Measurements from ENCODE around the gene AMHR2.
A peak's percentile ranks its signal among the peaks of the same experiment; 100 is the strongest.
"Not testable (repeated sequence)": the region's sequence is repeated elsewhere in the genome, so short reads cannot be mapped to it uniquely, and the experiment has no call there.

The AMHR2 gene

GRCh38 chr12:53431187-53431586 is 7.5 kb downstream of the AMHR2 start:
- no peak overlapping the region for H3K4me3 ChIP-seq (ENCODE audit: control insufficient read depth in 1 of 7, extremely low read depth in 1 of 7, insufficient read depth in 4 of 7, low read depth in 2 of 7, low read length in 6 of 7)
- CTCF ChIA-PET: interaction anchor here (0.9 to 1.7 kb wide), 7 partner anchors 8 to 96 kb away, joined by 3 to 8 read pairs (median 4); no protein-coding TSS in a partner anchor
- 95% methylated on average over 7 of the region's 7 CpGs for WGBS (ENCODE audit: insufficient coverage)

GRCh38 chr12:53435326-53435725 is 11.7 kb downstream of the AMHR2 start:
- H3K4me3 ChIP-seq (ENCODE audit: control insufficient read depth in 1 of 7, extremely low read depth in 1 of 7, insufficient read depth in 4 of 7, low read depth in 2 of 7, low read length in 6 of 7); POLR2A ChIA-PET; DNase-seq; H3K27ac ChIP-seq (ENCODE audit: insufficient read depth in 1 of 2, low read depth in 1 of 2, low read length in 2 of 2, poor library complexity in 1 of 2, severe bottlenecking in 2 of 2); H3K4me1 ChIP-seq (ENCODE audit: control extremely low read depth in 1 of 4, control insufficient read depth in 4 of 4, insufficient read depth in 4 of 4, low read length in 3 of 4); H3K9me3 ChIP-seq (ENCODE audit: control extremely low read depth in 1 of 5, control insufficient read depth in 4 of 5, insufficient read depth in 2 of 5, low read depth in 1 of 5, low read length in 4 of 5); H3K27me3 ChIP-seq (replicated peaks in 2 of 5; ENCODE audit: control insufficient read depth in 4 of 5, insufficient read depth in 5 of 5, low read length in 4 of 5); H3K36me3 ChIP-seq (ENCODE audit: control insufficient read depth in 4 of 4, insufficient read depth in 4 of 4, low read length in 3 of 4): not testable (repeated sequence)
- WGBS (ENCODE audit: insufficient coverage): 97% methylated on average over 6 of the region's 9 CpGs
- CTCF ChIA-PET: interaction anchor here (1.2 kb wide), 1 partner anchor 83 kb away, joined by 3 read pairs; no protein-coding TSS in a partner anchor

More at GRCh38 chr12:53431187-53431586, 7.5 kb downstream of the AMHR2 start:
- DNase-seq: no peak
- no peaks in the 10 kb centered on the region for H3K36me3 ChIP-seq (ENCODE audit: control insufficient read depth in 4 of 4, insufficient read depth in 4 of 4, low read length in 3 of 4)
- no peaks in the 10 kb centered on the region for H3K27me3 ChIP-seq (replicated peaks in 2 of 5; ENCODE audit: control insufficient read depth in 4 of 5, insufficient read depth in 5 of 5, low read length in 4 of 5)
- POLR2A ChIA-PET: interaction anchor here (0.7 kb wide), 1 partner anchor 67 kb away, joined by 3 read pairs; no protein-coding TSS in a partner anchor
- no peaks in the 10 kb centered on the region for H3K4me1 ChIP-seq (ENCODE audit: control extremely low read depth in 1 of 4, control insufficient read depth in 4 of 4, insufficient read depth in 4 of 4, low read length in 3 of 4)
- H3K27ac ChIP-seq (ENCODE audit: insufficient read depth in 1 of 2, low read depth in 1 of 2, low read length in 2 of 2, poor library complexity in 1 of 2, severe bottlenecking in 2 of 2): no peak overlapping the region
- no peaks in the 10 kb centered on the region for H3K9me3 ChIP-seq (ENCODE audit: control extremely low read depth in 1 of 5, control insufficient read depth in 4 of 5, insufficient read depth in 2 of 5, low read depth in 1 of 5, low read length in 4 of 5)

DNA sequence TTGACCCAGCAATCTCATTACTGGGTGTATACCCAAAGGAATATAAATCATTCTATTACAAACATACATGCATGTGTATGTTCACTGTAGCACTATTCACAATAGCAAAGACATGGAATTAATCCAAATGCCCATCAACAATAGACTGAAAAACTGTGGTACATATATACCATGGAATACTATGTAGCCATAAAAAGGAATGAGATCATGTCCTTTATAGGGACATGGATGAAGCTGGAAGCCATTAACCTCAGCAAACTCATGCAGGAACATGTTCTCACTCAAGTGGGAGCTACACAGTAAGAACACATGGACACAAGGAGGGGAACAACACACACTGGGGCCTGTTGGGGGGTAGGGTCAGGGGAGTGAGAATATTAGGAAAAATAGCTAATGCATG is 15.9 kb downstream of the AMHR2 start:
- CTCF ChIA-PET: interaction anchor here (0.6 to 1.5 kb wide), 7 partner anchors 17 to 141 kb away, joined by 3 read pairs; no protein-coding TSS in a partner anchor
- peaks cover 4 to 24% (median 23%) of the 10 kb centered on the region in 4 experiments for H3K4me1 ChIP-seq (ENCODE audit: control extremely low read depth in 1 of 4, control insufficient read depth in 4 of 4, insufficient read depth in 4 of 4, low read length in 3 of 4)
- POLR2A ChIA-PET: interaction anchor here (0.6 kb wide), 1 partner anchor 126 kb away, joined by 7 read pairs; no protein-coding TSS in a partner anchor
- not testable (repeated sequence) for H3K4me3 ChIP-seq (ENCODE audit: control insufficient read depth in 1 of 7, extremely low read depth in 1 of 7, insufficient read depth in 4 of 7, low read depth in 2 of 7, low read length in 6 of 7); H3K27me3 ChIP-seq (replicated peaks in 2 of 5; ENCODE audit: control insufficient read depth in 4 of 5, insufficient read depth in 5 of 5, low read length in 4 of 5); DNase-seq; H3K27ac ChIP-seq (ENCODE audit: insufficient read depth in 1 of 2, low read depth in 1 of 2, low read length in 2 of 2, poor library complexity in 1 of 2, severe bottlenecking in 2 of 2); H3K36me3 ChIP-seq (ENCODE audit: control insufficient read depth in 4 of 4, insufficient read depth in 4 of 4, low read length in 3 of 4); H3K9me3 ChIP-seq (ENCODE audit: control extremely low read depth in 1 of 5, control insufficient read depth in 4 of 5, insufficient read depth in 2 of 5, low read depth in 1 of 5, low read length in 4 of 5)

DNA sequence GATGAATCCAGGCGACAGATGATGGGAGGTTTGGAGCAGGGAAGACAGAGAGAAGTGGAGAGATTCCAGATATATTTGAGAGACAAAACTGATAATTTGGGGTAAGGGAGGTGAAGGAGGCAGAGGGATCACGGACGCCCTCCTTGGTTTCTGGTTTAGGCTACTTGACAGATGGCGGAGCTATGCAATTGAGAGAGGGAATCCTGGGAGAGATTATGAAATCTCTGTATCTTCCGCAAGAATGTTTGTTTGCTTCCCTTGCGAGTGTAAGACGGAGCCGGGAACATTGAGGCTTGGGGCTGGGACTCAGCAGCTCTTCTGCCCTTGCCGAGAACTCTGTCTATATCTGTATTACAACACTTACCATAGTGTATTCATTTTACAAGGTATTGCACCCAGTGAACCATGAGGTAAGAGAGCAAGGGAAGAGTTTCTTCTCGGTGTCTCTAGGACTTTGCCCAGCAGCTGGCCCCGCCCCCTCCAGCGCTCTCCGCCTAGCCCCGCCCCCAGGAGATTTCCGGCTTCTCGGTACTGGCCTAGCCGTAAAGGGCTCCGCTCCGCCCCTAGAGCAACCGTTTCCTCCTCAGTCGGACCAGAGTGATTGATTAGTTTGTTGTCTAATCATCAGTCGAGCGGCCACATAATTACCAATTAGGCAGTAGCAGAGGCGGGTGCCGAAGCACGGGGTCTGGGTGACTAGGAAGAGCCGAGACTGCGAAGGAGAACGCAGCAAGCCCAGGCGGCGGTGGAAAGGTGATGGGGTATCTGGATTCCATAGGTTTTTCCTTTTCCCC is 17.6 kb downstream of the AMHR2 start, which contains the start of gene PRR13:
PRR13 (plus strand) TSS at position 695 of the 794 bp plus-strand sequence. CDS start 981 bp downstream, outside the sequence.
- H3K27ac ChIP-seq (ENCODE audit: insufficient read depth in 1 of 2, low read depth in 1 of 2, low read length in 2 of 2, poor library complexity in 1 of 2, severe bottlenecking in 2 of 2): peak within 1 kb of the TSS; percentile 78 to 92
- under 1% methylated on average over 26 of the region's 31 CpGs for WGBS (ENCODE audit: insufficient coverage)
- peaks cover 3 to 19% (median 13%) of the 10 kb centered on the region in 4 experiments for H3K36me3 ChIP-seq (ENCODE audit: control insufficient read depth in 4 of 4, insufficient read depth in 4 of 4, low read length in 3 of 4)
- no peaks in the 10 kb centered on the region for H3K9me3 ChIP-seq (ENCODE audit: control extremely low read depth in 1 of 5, control insufficient read depth in 4 of 5, insufficient read depth in 2 of 5, low read depth in 1 of 5, low read length in 4 of 5)
- no peaks in the 10 kb centered on the region for H3K27me3 ChIP-seq (replicated peaks in 2 of 5; ENCODE audit: control insufficient read depth in 4 of 5, insufficient read depth in 5 of 5, low read length in 4 of 5)
- peak within 1 kb of the TSS; percentile 67 to 98 (median 94) for H3K4me3 ChIP-seq (ENCODE audit: control insufficient read depth in 1 of 7, extremely low read depth in 1 of 7, insufficient read depth in 4 of 7, low read depth in 2 of 7, low read length in 6 of 7)
- peaks cover 4 to 24% (median 23%) of the 10 kb centered on the region in 4 experiments for H3K4me1 ChIP-seq (ENCODE audit: control extremely low read depth in 1 of 4, control insufficient read depth in 4 of 4, insufficient read depth in 4 of 4, low read length in 3 of 4)
- POLR2A ChIA-PET: interaction anchor here (0.7 to 1.0 kb wide), 3 partner anchors 10 to 62 kb away, joined by 3 read pairs; no protein-coding TSS in a partner anchor
- peak; percentile 99 to 100 (median 100) for DNase-seq
- CTCF ChIA-PET: interaction anchor here (1.3 to 1.5 kb wide), 5 partner anchors 9 to 114 kb away, joined by 3 to 5 read pairs (median 3); no protein-coding TSS in a partner anchor

- H3K4me1 ChIP-seq (ENCODE audit: control extremely low read depth in 1 of 4, control insufficient read depth in 4 of 4, insufficient read depth in 4 of 4, low read length in 3 of 4): peaks cover 4 to 24% (median 23%) of the 10 kb centered on the region in 4 experiments
- H3K27ac ChIP-seq (ENCODE audit: insufficient read depth in 1 of 2, low read depth in 1 of 2, low read length in 2 of 2, poor library complexity in 1 of 2, severe bottlenecking in 2 of 2): peak overlapping the region in 1 of 2 experiments; percentile 29
- ChIA-PET POLR2A (no interaction called here), CTCF (no interaction called here)
- no peaks in the 10 kb centered on the region for H3K27me3 ChIP-seq (replicated peaks in 2 of 5; ENCODE audit: control insufficient read depth in 4 of 5, insufficient read depth in 5 of 5, low read length in 4 of 5)
- peaks cover 5 to 35% (median 22%) of the 10 kb centered on the region in 4 experiments for H3K36me3 ChIP-seq (ENCODE audit: control insufficient read depth in 4 of 4, insufficient read depth in 4 of 4, low read length in 3 of 4)
- no peak for DNase-seq
- H3K4me3 ChIP-seq (ENCODE audit: control insufficient read depth in 1 of 7, extremely low read depth in 1 of 7, insufficient read depth in 4 of 7, low read depth in 2 of 7, low read length in 6 of 7): no peak overlapping the region
- 100% methylated on average over 2 of the region's 4 CpGs for WGBS (ENCODE audit: insufficient coverage)
- H3K9me3 ChIP-seq (ENCODE audit: control extremely low read depth in 1 of 5, control insufficient read depth in 4 of 5, insufficient read depth in 2 of 5, low read depth in 1 of 5, low read length in 4 of 5): no peaks in the 10 kb centered on the region
These were observed 20.3 kb downstream of the AMHR2 start for GRCh38 chr12:53443955-53444354.

- H3K9me3 ChIP-seq (ENCODE audit: control extremely low read depth in 1 of 5, control insufficient read depth in 4 of 5, insufficient read depth in 2 of 5, low read depth in 1 of 5, low read length in 4 of 5); DNase-seq; H3K4me3 ChIP-seq (ENCODE audit: control insufficient read depth in 1 of 7, extremely low read depth in 1 of 7, insufficient read depth in 4 of 7, low read depth in 2 of 7, low read length in 6 of 7); H3K27ac ChIP-seq (ENCODE audit: insufficient read depth in 1 of 2, low read depth in 1 of 2, low read length in 2 of 2, poor library complexity in 1 of 2, severe bottlenecking in 2 of 2); H3K27me3 ChIP-seq (replicated peaks in 2 of 5; ENCODE audit: control insufficient read depth in 4 of 5, insufficient read depth in 5 of 5, low read length in 4 of 5); POLR2A ChIA-PET; CTCF ChIA-PET: not testable (repeated sequence)
- H3K4me1 ChIP-seq (ENCODE audit: control extremely low read depth in 1 of 4, control insufficient read depth in 4 of 4, insufficient read depth in 4 of 4, low read length in 3 of 4): peaks cover 4 to 24% (median 23%) of the 10 kb centered on the region in 4 experiments
- H3K36me3 ChIP-seq (ENCODE audit: control insufficient read depth in 4 of 4, insufficient read depth in 4 of 4, low read length in 3 of 4): peaks cover 5 to 35% (median 24%) of the 10 kb centered on the region in 4 experiments
- WGBS (ENCODE audit: insufficient coverage): 90% methylated on average over 4 of the region's 11 CpGs
These were observed 21.1 kb downstream of the AMHR2 start for GRCh38 chr12:53444593-53445325.
